Measurements from ENCODE around the gene LAMA1. TPM values are rescaled to one million over a fixed set of nuclear protein-coding genes. Genes with fewer than 3 reads are reported as not detected.

Gene LAMA1
- total RNA-seq, 5 donors from 2014 or later (not counting 1 experiment from before 2014, with no cell fraction given), result 0.09 to 0.43 (median 0.09) TPM; not detected in 2

- H3K27ac ChIP-seq (ENCODE audit: low read length), result no peak overlapping the region
- Mint-ChIP-seq H3K4me1 (no peaks in the 10 kb centered on the region), H3K4me3 (no peak overlapping the region), H3K36me3 (no peaks in the 10 kb centered on the region), H3K27me3 (no peaks in the 10 kb centered on the region), H3K9me3 (peaks cover 0 to 4% (median 0%) of the 10 kb centered on the region in 3 donors), H3K27ac (no peak overlapping the region)
- DNase-seq (no peak), ATAC-seq (replicated peaks in 1 of 4) (no peak)
- ChIA-PET POLR2A (no interaction called here), CTCF (no interaction called here)
- peaks cover 0 to 2% of the 10 kb centered on the region in 2 experiments for H3K27me3 ChIP-seq (replicated peaks in 1 of 2; ENCODE audit: control insufficient read depth in 2 of 2, extremely low read depth in 1 of 2, insufficient read depth in 2 of 2, low read length in 1 of 2)
- no peaks in the 10 kb centered on the region for H3K36me3 ChIP-seq (ENCODE audit: control insufficient read depth in 2 of 2, extremely low read depth in 1 of 2, insufficient read depth in 1 of 2, low read length in 1 of 2)
- no peaks in the 10 kb centered on the region for H3K9me3 ChIP-seq
- no peak overlapping the region for H3K4me3 ChIP-seq (ENCODE audit: control insufficient read depth in 1 of 2, extremely low read depth in 1 of 2, low read length in 1 of 2)
- H3K4me1 ChIP-seq (ENCODE audit: control insufficient read depth in 1 of 2, extremely low read depth in 1 of 2, insufficient read depth in 2 of 2, low read length in 2 of 2), result no peaks in the 10 kb centered on the region
Measured at GRCh38 chr18:7094427-7094826, 23.2 kb downstream of the LAMA1 start.

DNA sequence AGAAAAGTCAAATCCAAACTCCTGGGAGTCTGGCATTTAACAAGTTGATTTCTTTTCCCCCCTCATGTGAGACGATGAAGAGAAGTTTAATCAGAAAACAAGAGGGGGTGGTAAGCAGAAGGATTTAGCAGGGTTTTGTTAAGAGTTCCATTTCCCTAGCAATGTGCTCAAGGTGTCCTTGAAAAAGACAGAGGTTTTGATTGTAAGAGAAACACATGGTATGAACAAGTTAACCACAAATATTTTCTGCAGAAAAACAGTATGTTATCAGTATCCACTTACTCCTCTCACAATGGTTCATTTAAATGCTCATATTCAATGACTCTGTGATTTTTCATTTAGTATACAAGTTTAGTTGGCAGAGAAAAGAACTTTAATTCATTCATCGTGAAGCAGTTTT lies 26.8 kb downstream of the LAMA1 start:
- WGBS (ENCODE audit: insufficient coverage), result no CpG with 5 or more reads among the region's 2 CpGs
- H3K27ac Mint-ChIP-seq, result no peak overlapping the region

GRCh38 chr18:7089369-7089768 lies 28.2 kb downstream of the LAMA1 start:
- H3K4me3 Mint-ChIP-seq, result no peak overlapping the region
- H3K27me3 Mint-ChIP-seq, result no peaks in the 10 kb centered on the region
- H3K9me3 Mint-ChIP-seq, result peaks cover 0 to 4% (median 0%) of the 10 kb centered on the region in 3 donors
- no peaks in the 10 kb centered on the region for H3K4me1 ChIP-seq (ENCODE audit: control insufficient read depth in 1 of 2, extremely low read depth in 1 of 2, insufficient read depth in 2 of 2, low read length in 2 of 2)
- DNase-seq, result no peak
- CTCF ChIA-PET, result no interaction called here
- WGBS (ENCODE audit: insufficient coverage), result 20% methylated on average over 1 of the region's 8 CpGs
- ATAC-seq (replicated peaks in 1 of 4), result no peak
- no peak overlapping the region for H3K27ac ChIP-seq (ENCODE audit: low read length)
- no peak overlapping the region for H3K4me3 ChIP-seq (ENCODE audit: control insufficient read depth in 1 of 2, extremely low read depth in 1 of 2, low read length in 1 of 2)
- H3K36me3 ChIP-seq (ENCODE audit: control insufficient read depth in 2 of 2, extremely low read depth in 1 of 2, insufficient read depth in 1 of 2, low read length in 1 of 2), result no peaks in the 10 kb centered on the region
- H3K9me3 ChIP-seq, result no peaks in the 10 kb centered on the region
- no peaks in the 10 kb centered on the region for H3K4me1 Mint-ChIP-seq
- no peak overlapping the region for H3K27ac Mint-ChIP-seq
- POLR2A ChIA-PET, result no interaction called here
- H3K27me3 ChIP-seq (replicated peaks in 1 of 2; ENCODE audit: control insufficient read depth in 2 of 2, extremely low read depth in 1 of 2, insufficient read depth in 2 of 2, low read length in 1 of 2), result peaks cover 0 to 3% of the 10 kb centered on the region in 2 experiments
- no peaks in the 10 kb centered on the region for H3K36me3 Mint-ChIP-seq

More for the DNA sequence above, 26.8 kb downstream of the LAMA1 start:
- Mint-ChIP-seq H3K36me3 (no peaks in the 10 kb centered on the region), H3K4me1 (no peaks in the 10 kb centered on the region), H3K4me3 (no peak overlapping the region), H3K9me3 (peaks cover 0 to 4% (median 0%) of the 10 kb centered on the region in 3 donors), H3K27me3 (no peaks in the 10 kb centered on the region)
- peaks cover 0 to 5% of the 10 kb centered on the region in 2 experiments for H3K27me3 ChIP-seq (replicated peaks in 1 of 2; ENCODE audit: control insufficient read depth in 2 of 2, extremely low read depth in 1 of 2, insufficient read depth in 2 of 2, low read length in 1 of 2)
- H3K4me3 ChIP-seq (ENCODE audit: control insufficient read depth in 1 of 2, extremely low read depth in 1 of 2, low read length in 1 of 2), result no peak overlapping the region
- no peak for ATAC-seq (replicated peaks in 1 of 4)
- ChIA-PET CTCF (no interaction called here), POLR2A (no interaction called here)
- H3K36me3 ChIP-seq (ENCODE audit: control insufficient read depth in 2 of 2, extremely low read depth in 1 of 2, insufficient read depth in 1 of 2, low read length in 1 of 2), result no peaks in the 10 kb centered on the region
- no peak overlapping the region for H3K27ac ChIP-seq (ENCODE audit: low read length)
- no peaks in the 10 kb centered on the region for H3K9me3 ChIP-seq
- DNase-seq, result no peak
- no peaks in the 10 kb centered on the region for H3K4me1 ChIP-seq (ENCODE audit: control insufficient read depth in 1 of 2, extremely low read depth in 1 of 2, insufficient read depth in 2 of 2, low read length in 2 of 2)

DNA sequence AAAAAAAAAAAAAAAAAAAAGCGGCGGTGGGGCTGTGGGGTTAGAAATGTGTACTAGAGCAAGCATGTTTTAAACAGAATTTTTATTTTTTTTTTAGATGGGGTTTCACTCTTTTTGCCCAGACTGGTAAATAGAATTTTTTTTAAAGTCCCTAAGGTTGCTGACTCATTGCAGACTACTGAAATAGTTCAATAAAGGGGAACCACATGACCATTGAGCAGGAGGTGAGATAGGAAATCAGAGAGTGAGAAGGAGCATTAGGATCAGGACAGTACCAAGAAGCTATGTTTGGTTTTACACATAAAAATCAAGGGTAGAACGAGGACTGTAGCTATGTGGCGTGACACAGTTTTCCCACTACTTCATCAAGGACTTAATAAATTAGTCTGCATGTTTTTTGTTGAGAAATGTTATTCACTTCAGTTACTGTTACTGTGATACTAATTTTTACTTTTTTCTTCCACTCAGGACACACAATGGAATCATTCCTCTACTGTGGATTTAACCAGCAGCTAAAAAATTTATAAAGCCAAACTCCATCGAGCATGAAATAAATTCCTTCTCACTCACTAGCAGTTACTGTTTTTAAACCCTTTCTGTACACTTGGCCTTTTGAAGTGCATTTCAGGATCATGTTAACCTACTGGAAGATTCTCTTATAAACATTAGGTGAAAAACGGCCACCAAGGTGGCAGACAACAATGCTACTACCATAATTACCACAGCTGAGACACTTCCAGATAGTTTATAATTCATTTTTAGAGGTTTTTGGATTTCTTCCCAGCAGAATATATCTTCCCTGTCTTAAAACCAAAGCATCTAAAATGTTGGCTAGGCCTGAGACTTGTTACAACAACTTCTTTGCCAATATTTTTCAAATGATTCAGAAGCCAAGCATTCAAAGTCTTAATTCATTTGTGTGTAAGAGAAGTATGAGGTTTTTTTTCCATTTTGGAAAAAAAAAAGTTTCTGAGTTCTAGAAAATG lies 33.2 kb downstream of the LAMA1 start:
- H3K4me3 ChIP-seq (ENCODE audit: control insufficient read depth in 1 of 2, extremely low read depth in 1 of 2, low read length in 1 of 2), result no peak overlapping the region
- Mint-ChIP-seq H3K36me3 (no peaks in the 10 kb centered on the region), H3K27ac (no peak overlapping the region), H3K4me1 (no peaks in the 10 kb centered on the region), H3K27me3 (no peaks in the 10 kb centered on the region), H3K9me3 (no peaks in the 10 kb centered on the region), H3K4me3 (no peak overlapping the region)
- 43% methylated on average over 1 of the region's 6 CpGs for WGBS (ENCODE audit: insufficient coverage)
- no peak for ATAC-seq (replicated peaks in 1 of 4)
- no peaks in the 10 kb centered on the region for H3K9me3 ChIP-seq
- DNase-seq, result no peak
- no peak overlapping the region for H3K27ac ChIP-seq (ENCODE audit: low read length)
- ChIA-PET CTCF (interaction anchor here in 1 of 2 donors (0.7 kb wide), 1 partner anchor 316 kb away, joined by 6 read pairs; no protein-coding TSS in a partner anchor), POLR2A (no interaction called here)
- peaks cover 0 to 3% of the 10 kb centered on the region in 2 experiments for H3K27me3 ChIP-seq (replicated peaks in 1 of 2; ENCODE audit: control insufficient read depth in 2 of 2, extremely low read depth in 1 of 2, insufficient read depth in 2 of 2, low read length in 1 of 2)
- no peaks in the 10 kb centered on the region for H3K4me1 ChIP-seq (ENCODE audit: control insufficient read depth in 1 of 2, extremely low read depth in 1 of 2, insufficient read depth in 2 of 2, low read length in 2 of 2)
- no peaks in the 10 kb centered on the region for H3K36me3 ChIP-seq (ENCODE audit: control insufficient read depth in 2 of 2, extremely low read depth in 1 of 2, insufficient read depth in 1 of 2, low read length in 1 of 2)

DNA sequence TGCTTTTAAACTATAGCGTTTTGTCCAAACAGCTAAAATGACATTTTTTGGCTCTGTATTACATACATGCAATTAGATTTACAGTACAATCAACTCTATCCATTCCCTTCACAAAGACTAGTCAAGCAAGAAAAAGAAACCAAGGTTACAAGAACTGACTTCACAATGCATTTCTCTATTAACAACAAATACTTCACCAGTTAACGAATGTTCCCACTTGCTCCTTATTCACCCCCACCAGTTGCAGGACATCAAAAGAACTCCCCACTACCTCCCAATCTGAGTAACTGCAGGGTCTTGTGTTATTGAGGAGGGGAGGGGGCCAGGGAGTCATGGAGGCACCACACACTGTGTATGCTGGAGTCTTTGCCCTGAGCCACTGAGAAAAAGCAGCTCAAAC lies 34.9 kb downstream of the LAMA1 start:
- H3K9me3 Mint-ChIP-seq, result no peaks in the 10 kb centered on the region
- no peaks in the 10 kb centered on the region for H3K27me3 Mint-ChIP-seq
- ChIA-PET POLR2A (no interaction called here), CTCF (no interaction called here)
- no peak overlapping the region for H3K27ac ChIP-seq (ENCODE audit: low read length)
- no peak for DNase-seq
- no peak for ATAC-seq (replicated peaks in 1 of 4)
- H3K36me3 ChIP-seq (ENCODE audit: control insufficient read depth in 2 of 2, extremely low read depth in 1 of 2, insufficient read depth in 1 of 2, low read length in 1 of 2), result no peaks in the 10 kb centered on the region
- no peaks in the 10 kb centered on the region for H3K4me1 Mint-ChIP-seq
- no peaks in the 10 kb centered on the region for H3K27me3 ChIP-seq (replicated peaks in 1 of 2; ENCODE audit: control insufficient read depth in 2 of 2, extremely low read depth in 1 of 2, insufficient read depth in 2 of 2, low read length in 1 of 2)
- H3K27ac Mint-ChIP-seq, result no peak overlapping the region
- H3K36me3 Mint-ChIP-seq, result no peaks in the 10 kb centered on the region
- no peak overlapping the region for H3K4me3 ChIP-seq (ENCODE audit: control insufficient read depth in 1 of 2, extremely low read depth in 1 of 2, low read length in 1 of 2)
- H3K9me3 ChIP-seq, result no peaks in the 10 kb centered on the region
- H3K4me1 ChIP-seq (ENCODE audit: control insufficient read depth in 1 of 2, extremely low read depth in 1 of 2, insufficient read depth in 2 of 2, low read length in 2 of 2), result no peaks in the 10 kb centered on the region
- no CpG with 5 or more reads among the region's 2 CpGs for WGBS (ENCODE audit: insufficient coverage)
- H3K4me3 Mint-ChIP-seq, result no peak overlapping the region

GRCh38 chr18:7079231-7079630 lies 38.4 kb downstream of the LAMA1 start:
- no CpG with 5 or more reads among the region's 1 CpG for WGBS (ENCODE audit: insufficient coverage)
- ATAC-seq (replicated peaks in 1 of 4), result no peak
- no peaks in the 10 kb centered on the region for H3K4me1 Mint-ChIP-seq
- no peaks in the 10 kb centered on the region for H3K27me3 ChIP-seq (replicated peaks in 1 of 2; ENCODE audit: control insufficient read depth in 2 of 2, extremely low read depth in 1 of 2, insufficient read depth in 2 of 2, low read length in 1 of 2)
- no peak for DNase-seq
- H3K9me3 ChIP-seq, result no peaks in the 10 kb centered on the region
- H3K36me3 ChIP-seq (ENCODE audit: control insufficient read depth in 2 of 2, extremely low read depth in 1 of 2, insufficient read depth in 1 of 2, low read length in 1 of 2), result no peaks in the 10 kb centered on the region
- H3K4me3 Mint-ChIP-seq, result no peak overlapping the region
- H3K4me1 ChIP-seq (ENCODE audit: control insufficient read depth in 1 of 2, extremely low read depth in 1 of 2, insufficient read depth in 2 of 2, low read length in 2 of 2), result no peaks in the 10 kb centered on the region
- ChIA-PET CTCF (no interaction called here), POLR2A (no interaction called here)
- H3K27ac ChIP-seq (ENCODE audit: low read length), result no peak overlapping the region
- no peaks in the 10 kb centered on the region for H3K36me3 Mint-ChIP-seq
- H3K27ac Mint-ChIP-seq, result no peak overlapping the region
- H3K27me3 Mint-ChIP-seq, result no peaks in the 10 kb centered on the region
- H3K9me3 Mint-ChIP-seq, result no peaks in the 10 kb centered on the region
- no peak overlapping the region for H3K4me3 ChIP-seq (ENCODE audit: control insufficient read depth in 1 of 2, extremely low read depth in 1 of 2, low read length in 1 of 2)
